ENCODE measurements around the gene KRT86.

GRCh38 chr12:52249511-52250047 lies 24.9 kb upstream of the KRT86 start:
- TF ChIP-seq CTCF (IDR thresholded peaks at IDR 0.05) (no peak), EZH2 (IDR thresholded peaks at IDR 0.05) (no peak)
